Stimulated activated CD4-positive, alpha-beta T cell treated with anti-CD3 and anti-CD28 coated beads, Interleukin-4, amount 100 ng/mL, for 24 hours (primary cell): ENCODE results near the gene GRIA1.
"Not testable (repeated sequence)": the region's sequence is repeated elsewhere in the genome, so short reads cannot be mapped to it uniquely, and the experiment has no call there.

Source experiments
- DNase-seq: peaks from one replicate; pipeline ENCODE4 v3.0.0-alpha.2; 2020

Gene GRIA1

GRCh38 chr5:153792305-153792704, 301.8 kb downstream of the GRIA1 start:
- no peak for DNase-seq

DNA sequence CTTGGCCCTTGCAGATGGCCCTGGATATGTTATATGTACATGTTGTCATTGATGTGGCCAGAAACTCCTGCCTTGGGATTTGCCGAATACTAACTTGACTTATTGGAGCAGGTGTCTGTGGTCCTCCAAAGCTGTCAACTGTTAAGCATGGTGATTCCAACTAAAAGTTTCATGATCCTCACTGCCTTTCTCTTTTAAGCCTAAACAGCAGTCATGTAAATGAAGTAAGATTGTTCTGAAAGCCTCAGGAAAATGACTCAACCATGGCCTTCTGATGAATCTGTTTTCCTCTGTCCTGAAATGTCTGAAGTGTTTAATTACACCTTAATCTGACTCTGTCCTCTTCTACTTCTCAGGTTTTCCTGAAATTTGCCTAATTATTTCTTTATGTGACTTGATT, 303.2 kb downstream of the GRIA1 start:
- no peak for DNase-seq

DNA sequence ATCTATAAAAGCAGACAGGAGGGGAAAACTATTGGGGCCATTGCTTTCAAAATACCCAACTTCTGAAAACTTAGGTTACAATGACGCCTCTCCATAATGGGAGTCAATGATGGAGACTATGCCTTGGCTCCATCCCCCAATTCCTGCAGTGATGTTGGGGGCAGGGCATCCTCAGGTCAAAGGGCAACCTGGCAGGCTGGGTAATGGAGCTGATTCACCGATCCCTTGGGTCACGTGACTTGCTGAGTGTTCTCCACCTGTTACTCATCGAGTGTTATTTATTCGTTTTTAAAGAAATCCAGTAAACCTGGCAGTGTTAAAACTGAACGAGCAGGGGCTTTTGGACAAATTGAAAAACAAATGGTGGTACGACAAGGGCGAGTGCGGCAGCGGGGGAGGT, 303.9 kb downstream of the GRIA1 start:
- DNase-seq: no peak

DNA sequence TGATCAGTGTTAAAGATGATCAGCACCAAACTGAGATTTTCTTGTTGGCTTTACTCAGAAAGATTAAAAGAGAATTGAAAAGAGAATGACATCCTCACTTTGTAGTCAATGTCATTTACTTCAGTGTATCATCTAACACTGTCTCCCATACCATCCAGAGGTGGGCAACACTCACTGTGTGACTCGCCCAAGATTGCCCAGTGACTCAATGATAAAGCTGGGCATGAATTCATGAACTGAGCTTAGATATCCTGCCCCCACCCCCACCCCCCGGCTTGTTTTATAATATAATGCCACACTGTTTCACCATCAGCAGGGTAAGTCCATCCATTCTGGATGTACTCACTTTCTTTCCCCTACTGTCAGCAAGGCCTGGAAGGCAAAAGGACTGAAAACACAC, 306.1 kb downstream of the GRIA1 start:
- DNase-seq: no peak

GRCh38 chr5:153797484-153797883, 307.0 kb downstream of the GRIA1 start:
- no peak for DNase-seq

DNA sequence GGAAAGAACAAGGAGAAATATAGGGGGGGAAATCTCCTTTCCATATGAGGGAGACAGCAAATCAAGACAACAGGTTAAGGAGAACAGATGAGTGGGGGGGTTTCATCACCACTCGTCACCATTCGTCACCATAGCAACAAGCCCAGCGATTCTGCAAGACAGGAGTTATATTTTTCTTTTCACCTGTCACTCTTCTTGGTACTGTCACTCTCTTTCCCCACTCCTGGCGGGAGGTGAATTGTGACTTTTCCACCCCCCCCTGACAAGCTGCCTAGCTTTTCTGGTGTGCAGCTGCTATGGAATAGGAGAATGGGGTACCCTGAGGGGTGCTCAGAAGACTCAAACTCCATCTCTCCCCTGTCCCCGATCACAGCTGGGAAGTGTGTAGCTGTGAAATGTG, 308.4 kb downstream of the GRIA1 start:
- no peak for DNase-seq

- DNase-seq: no peak
Observed at GRCh38 chr5:153799466-153799865, 309.0 kb downstream of the GRIA1 start.

DNA sequence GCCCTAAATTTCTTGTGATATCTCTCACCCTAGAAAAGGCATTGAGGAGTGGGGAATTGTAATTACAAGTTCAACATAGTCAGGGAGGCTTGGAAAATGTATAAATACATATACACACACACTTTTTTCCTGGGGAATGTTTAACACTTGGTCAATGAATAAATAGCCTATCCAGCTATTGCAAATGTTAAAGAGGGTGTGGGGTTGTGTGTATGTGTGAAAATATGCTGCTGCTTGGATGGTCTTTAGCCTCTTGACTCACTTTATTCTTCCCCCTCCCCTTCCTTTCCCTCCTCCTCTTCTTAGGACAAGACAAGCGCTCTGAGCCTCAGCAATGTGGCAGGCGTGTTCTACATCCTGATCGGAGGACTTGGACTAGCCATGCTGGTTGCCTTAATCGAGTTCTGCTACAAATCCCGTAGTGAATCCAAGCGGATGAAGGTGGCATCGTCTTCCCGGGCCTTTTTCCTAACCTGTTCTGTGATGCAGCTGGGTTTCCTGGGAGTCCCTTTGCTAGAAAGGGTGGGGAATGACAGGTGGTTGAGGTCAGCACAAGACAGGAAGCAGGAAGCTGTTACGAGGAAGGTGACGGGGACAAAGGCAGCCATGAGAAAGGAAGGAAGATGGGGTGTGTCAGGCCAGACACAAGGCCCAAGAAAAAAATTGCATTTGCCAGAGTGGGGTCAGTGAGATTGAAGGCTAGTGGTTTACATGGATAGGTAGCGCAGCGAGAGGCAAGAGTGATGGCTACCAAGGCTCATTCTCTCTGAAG, 311.8 kb downstream of the GRIA1 start:
- no peak for DNase-seq

GRCh38 chr5:153807801-153808200, 317.3 kb downstream of the GRIA1 start:
- no peak for DNase-seq

- DNase-seq: no peak
Observed at GRCh38 chr5:153809166-153809565, 318.7 kb downstream of the GRIA1 start.

DNA sequence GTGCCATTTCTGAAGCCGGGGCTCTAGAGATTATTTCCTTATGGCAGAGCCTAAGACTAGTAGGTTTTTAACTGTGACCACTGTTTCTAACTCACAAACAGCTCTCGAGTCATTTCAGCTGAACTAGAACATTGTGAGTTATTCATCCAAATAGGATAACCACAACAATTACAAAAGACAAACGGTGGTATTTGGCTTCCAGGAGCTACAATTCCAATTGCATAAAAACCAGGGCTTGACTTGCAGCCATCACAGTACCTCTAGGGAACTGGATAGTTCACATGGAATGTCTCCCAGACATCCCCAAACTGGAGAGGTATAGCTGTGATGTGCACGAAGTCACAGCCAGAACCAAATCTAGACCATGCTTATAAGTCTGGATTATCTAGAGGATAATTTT, 323.4 kb downstream of the GRIA1 start:
- DNase-seq: no peak

GRCh38 chr5:153816870-153817269, 326.4 kb downstream of the GRIA1 start:
- DNase-seq: no peak

GRCh38 chr5:153818626-153819025, 328.2 kb downstream of the GRIA1 start:
- DNase-seq: no peak

GRCh38 chr5:153823036-153823435, 332.6 kb downstream of the GRIA1 start:
- no peak for DNase-seq

GRCh38 chr5:153824909-153825308, 334.4 kb downstream of the GRIA1 start:
- DNase-seq: no peak

DNA sequence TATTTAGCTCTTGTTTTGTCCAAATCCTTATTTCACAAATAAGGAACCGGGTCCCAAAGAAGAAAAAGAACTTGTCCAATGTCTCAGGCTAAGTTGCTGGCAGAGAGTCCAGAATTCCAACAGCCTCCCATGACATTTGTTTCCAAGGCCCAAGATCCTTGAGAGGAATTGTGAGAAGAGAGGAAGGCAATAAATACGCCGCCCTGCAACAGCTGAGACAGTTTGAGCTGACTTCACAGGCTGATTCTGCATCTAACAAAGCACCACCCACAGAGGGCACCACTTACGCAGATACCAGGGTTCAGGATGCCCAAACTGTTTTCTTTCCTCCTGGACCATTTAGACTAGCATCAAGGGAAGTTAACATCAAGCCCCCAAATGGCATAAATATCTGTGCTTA, 336.9 kb downstream of the GRIA1 start:
- DNase-seq: no peak

GRCh38 chr5:153829510-153830065, 339.1 kb downstream of the GRIA1 start:
- no peak for DNase-seq

DNA sequence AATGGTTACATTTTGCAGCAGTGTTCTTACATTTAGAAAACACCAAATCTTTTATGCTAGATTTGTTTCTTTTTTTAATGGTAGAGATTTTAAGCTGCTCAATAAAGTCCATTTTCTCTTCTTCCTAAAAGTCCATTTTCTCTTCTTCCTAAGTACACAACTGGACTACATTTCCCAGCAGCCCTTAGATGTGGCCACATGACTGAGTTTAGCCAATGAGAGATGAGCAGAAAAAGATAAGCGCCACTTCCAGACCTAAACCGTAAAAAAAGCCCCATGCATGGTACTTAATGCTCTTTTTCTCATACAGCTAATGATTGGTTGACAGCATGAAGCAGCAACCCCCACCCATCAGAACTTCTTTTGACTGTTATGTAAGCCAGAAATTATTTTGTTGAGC, 341.5 kb downstream of the GRIA1 start:
- DNase-seq: no peak

GRCh38 chr5:153835891-153836515, 345.5 kb downstream of the GRIA1 start:
- DNase-seq: no peak

- DNase-seq: not testable (repeated sequence)
Observed at GRCh38 chr5:153849303-153850113, 359.0 kb downstream of the GRIA1 start.

- no peak for DNase-seq
Observed at GRCh38 chr5:153860195-153860886, 369.9 kb downstream of the GRIA1 start.

GRCh38 chr5:153862906-153863305, 372.4 kb downstream of the GRIA1 start:
- not testable (repeated sequence) for DNase-seq
